Measurements from ENCODE around the gene QSOX2.

The QSOX2 gene

DNA sequence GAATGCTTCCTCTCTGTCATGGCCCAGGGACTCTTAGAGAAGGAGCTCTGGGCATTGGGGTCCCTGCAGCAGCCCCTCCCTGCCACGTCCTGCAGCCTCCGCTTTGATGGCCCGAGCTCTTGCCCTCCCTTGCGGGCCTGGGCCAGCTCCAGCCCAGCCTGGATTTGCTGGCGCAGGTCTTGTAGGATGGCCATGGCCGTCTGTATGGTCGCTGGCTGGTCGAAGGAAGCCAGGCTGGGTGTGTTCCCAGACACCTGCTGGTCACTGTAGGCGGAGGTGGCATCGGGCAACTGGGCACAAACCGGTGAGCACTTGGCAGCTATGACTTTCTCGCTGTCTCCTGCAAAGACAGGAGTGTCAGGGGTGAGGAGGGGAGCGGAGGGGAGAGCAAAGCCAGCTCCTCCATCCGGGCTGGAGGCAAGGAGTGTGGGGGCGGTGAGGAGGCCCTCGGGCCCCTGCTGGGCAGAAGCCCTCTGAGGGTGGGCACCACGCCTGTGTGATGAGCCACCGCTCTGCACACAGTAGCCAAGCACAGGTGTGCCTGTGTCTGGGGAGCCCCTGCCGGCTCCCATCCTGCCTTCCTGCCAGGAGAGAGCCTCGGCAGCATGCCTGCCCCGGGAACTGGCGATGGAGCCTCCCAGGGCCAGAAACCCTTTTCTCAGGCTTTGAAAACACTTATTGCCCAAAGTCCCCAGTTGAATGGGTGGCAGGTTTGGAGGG, 45.9 kb upstream of the QSOX2 start:
- Histone ChIP-seq H3K9me2 (ENCODE audit: low read depth, low read length) (no peaks in the 10 kb centered on the region), H3K4me2 (ENCODE audit: low read length) (no peak overlapping the region), H3K79me2 (ENCODE audit: insufficient read depth, low read length) (no peaks in the 10 kb centered on the region), H3F3A (ENCODE audit: insufficient read depth, low read length) (no peaks in the 10 kb centered on the region), H3K27me3 (ENCODE audit: insufficient read depth, low read length) (peaks cover 6% of the 10 kb centered on the region; the same call in 1 of the 2 replicates), H3K9ac (ENCODE audit: low read length) (no peak overlapping the region), H3K9me3 (ENCODE audit: low read length) (no peaks in the 10 kb centered on the region), H3K4me1 (ENCODE audit: insufficient read depth, low read length, severe bottlenecking) (no peaks in the 10 kb centered on the region), H3K36me3 (ENCODE audit: insufficient read depth, low read length) (no peaks in the 10 kb centered on the region), H4K20me1 (ENCODE audit: insufficient read depth, low read length) (no peaks in the 10 kb centered on the region), H3K27ac (ENCODE audit: low read depth, low read length, poor library complexity, severe bottlenecking) (no peak overlapping the region), H2AFZ (ENCODE audit: low read length) (no peak overlapping the region), H3K4me3 (ENCODE audit: low read depth, low read length, poor library complexity, severe bottlenecking) (no peak overlapping the region)
- TF ChIP-seq, protein P1, sequence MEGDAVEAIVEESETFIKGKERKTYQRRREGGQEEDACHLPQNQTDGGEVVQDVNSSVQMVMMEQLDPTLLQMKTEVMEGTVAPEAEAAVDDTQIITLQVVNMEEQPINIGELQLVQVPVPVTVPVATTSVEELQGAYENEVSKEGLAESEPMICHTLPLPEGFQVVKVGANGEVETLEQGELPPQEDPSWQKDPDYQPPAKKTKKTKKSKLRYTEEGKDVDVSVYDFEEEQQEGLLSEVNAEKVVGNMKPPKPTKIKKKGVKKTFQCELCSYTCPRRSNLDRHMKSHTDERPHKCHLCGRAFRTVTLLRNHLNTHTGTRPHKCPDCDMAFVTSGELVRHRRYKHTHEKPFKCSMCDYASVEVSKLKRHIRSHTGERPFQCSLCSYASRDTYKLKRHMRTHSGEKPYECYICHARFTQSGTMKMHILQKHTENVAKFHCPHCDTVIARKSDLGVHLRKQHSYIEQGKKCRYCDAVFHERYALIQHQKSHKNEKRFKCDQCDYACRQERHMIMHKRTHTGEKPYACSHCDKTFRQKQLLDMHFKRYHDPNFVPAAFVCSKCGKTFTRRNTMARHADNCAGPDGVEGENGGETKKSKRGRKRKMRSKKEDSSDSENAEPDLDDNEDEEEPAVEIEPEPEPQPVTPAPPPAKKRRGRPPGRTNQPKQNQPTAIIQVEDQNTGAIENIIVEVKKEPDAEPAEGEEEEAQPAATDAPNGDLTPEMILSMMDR (IDR thresholded peaks at IDR 0.05; ENCODE audit: low read length): no peak
- TF ChIP-seq EZH2 (IDR thresholded peaks at IDR 0.05; ENCODE audit: borderline replicate concordance, low read length): no peak

- 0 out of 2 replicates have a peak, but pooled peaks cover 6% of the 10 kb centered on the region for H3K27me3 ChIP-seq (ENCODE audit: insufficient read depth, low read length)
- H3K4me1 ChIP-seq (ENCODE audit: insufficient read depth, low read length, severe bottlenecking): no peaks in the 10 kb centered on the region
- no peaks in the 10 kb centered on the region for H3F3A ChIP-seq (ENCODE audit: insufficient read depth, low read length)
- no peaks in the 10 kb centered on the region for H3K9me3 ChIP-seq (ENCODE audit: low read length)
- H3K36me3 ChIP-seq (ENCODE audit: insufficient read depth, low read length): no peaks in the 10 kb centered on the region
- no peak overlapping the region for H2AFZ ChIP-seq (ENCODE audit: low read length)
- no peak overlapping the region for H3K4me2 ChIP-seq (ENCODE audit: low read length)
- H3K9me2 ChIP-seq (ENCODE audit: low read depth, low read length): no peaks in the 10 kb centered on the region
- H3K9ac ChIP-seq (ENCODE audit: low read length): no peak overlapping the region
- no peaks in the 10 kb centered on the region for H4K20me1 ChIP-seq (ENCODE audit: insufficient read depth, low read length)
- no peak overlapping the region for H3K4me3 ChIP-seq (ENCODE audit: low read depth, low read length, poor library complexity, severe bottlenecking)
- no peak for TF ChIP-seq EZH2 (IDR thresholded peaks at IDR 0.05; ENCODE audit: borderline replicate concordance, low read length)
- TF ChIP-seq, protein P1 (IDR thresholded peaks at IDR 0.05; ENCODE audit: low read length): no peak
- H3K27ac ChIP-seq (ENCODE audit: low read depth, low read length, poor library complexity, severe bottlenecking): no peak overlapping the region
- H3K79me2 ChIP-seq (ENCODE audit: insufficient read depth, low read length): no peaks in the 10 kb centered on the region
Measured at GRCh38 chr9:136290508-136291000, 44.9 kb upstream of the QSOX2 start.

DNA sequence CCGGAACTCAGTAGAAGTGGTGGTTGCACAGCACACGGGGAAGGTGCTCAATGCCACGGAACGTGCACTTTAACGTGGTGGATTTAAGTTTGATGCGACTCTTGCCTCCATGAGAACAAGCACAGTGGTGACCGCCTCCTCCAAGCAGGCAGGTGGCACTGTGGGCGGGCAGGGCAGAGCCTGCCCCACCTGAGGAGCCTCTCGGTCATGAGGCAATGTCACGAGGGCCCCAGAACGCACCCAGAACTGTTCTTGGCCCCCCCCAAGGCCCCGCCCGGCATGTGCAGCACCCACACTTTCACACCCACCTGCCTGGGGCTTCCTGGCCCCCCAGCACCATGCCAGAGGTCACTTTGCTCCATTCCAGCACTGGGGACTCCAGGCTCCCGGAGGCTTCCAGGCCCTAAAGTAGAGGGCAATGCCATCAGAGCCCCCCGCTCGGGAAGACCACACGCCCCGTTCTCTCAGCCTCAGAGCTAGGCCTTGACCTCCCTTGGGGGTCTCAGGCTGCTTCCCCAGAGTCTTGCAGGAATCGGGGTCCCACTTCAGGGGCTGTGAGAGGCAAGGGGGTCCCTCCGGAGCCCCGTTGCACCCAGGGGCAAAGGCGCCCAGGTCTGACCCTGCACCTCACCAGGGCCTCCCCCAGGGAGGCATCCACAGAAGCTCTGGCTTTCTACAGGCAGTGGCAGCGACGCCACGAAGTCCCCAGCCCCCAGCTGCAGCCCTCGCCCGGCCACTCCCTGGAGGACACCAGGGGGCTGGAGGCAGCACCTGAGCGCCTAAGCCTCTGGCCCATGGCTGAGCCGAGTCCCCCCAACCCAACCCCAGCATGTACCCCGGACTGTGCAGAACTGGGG, 44.3 kb upstream of the QSOX2 start:
- Histone ChIP-seq H3K9me2 (ENCODE audit: low read depth, low read length) (no peaks in the 10 kb centered on the region), H3K9me3 (ENCODE audit: low read length) (no peaks in the 10 kb centered on the region), H3K9ac (ENCODE audit: low read length) (no peak overlapping the region), H3K79me2 (ENCODE audit: insufficient read depth, low read length) (no peaks in the 10 kb centered on the region), H2AFZ (ENCODE audit: low read length) (no peak overlapping the region), H3K4me2 (ENCODE audit: low read length) (no peak overlapping the region), H3K36me3 (ENCODE audit: insufficient read depth, low read length) (no peaks in the 10 kb centered on the region), H3K27ac (ENCODE audit: low read depth, low read length, poor library complexity, severe bottlenecking) (no peak overlapping the region), H3K27me3 (ENCODE audit: insufficient read depth, low read length) (0 out of 2 replicates have a peak, but pooled peaks cover 6% of the 10 kb centered on the region), H3F3A (ENCODE audit: insufficient read depth, low read length) (no peaks in the 10 kb centered on the region), H3K4me3 (ENCODE audit: low read depth, low read length, poor library complexity, severe bottlenecking) (no peak overlapping the region), H4K20me1 (ENCODE audit: insufficient read depth, low read length) (no peaks in the 10 kb centered on the region), H3K4me1 (ENCODE audit: insufficient read depth, low read length, severe bottlenecking) (no peaks in the 10 kb centered on the region)
- TF ChIP-seq EZH2 (IDR thresholded peaks at IDR 0.05; ENCODE audit: borderline replicate concordance, low read length): no peak
- TF ChIP-seq, protein P1 (IDR thresholded peaks at IDR 0.05; ENCODE audit: low read length): no peak
